Peyer's patch (tissue), 4 donors: ENCODE results near the gene OR2F1. TPM values are rescaled to one million over a fixed set of nuclear protein-coding genes. Genes with fewer than 3 reads are reported as not detected.

Experiments used
- DNase-seq, 3 donors: peaks; one replicate each; pipeline ENCODE4 v3.0.0-alpha.2; 2017 to 2019
- H3K27ac ChIP-seq, 4 donors: fragments of 200-600 bp; sonication (generic); one replicate each; pipeline ENCODE4 v1.5.1; 2016 to 2019
- H3K27me3 ChIP-seq, 2 donors: fragments of 200-600 bp; sonication (generic); one replicate each; pipeline ENCODE4 v1.5.1; 2019
- H3K36me3 ChIP-seq, 3 donors: fragments of 200-600 bp; sonication (generic); one replicate each; pipeline ENCODE4 v1.5.1; 2016 to 2019
- H3K4me1 ChIP-seq, 4 donors: fragments of 200-600 bp; sonication (generic); one replicate each; pipeline ENCODE4 v1.5.1; 2016 to 2019
- H3K4me3 ChIP-seq, 4 donors: fragments of 200-600 bp; sonication (generic); 1 replicate in 3 of 4; 2 replicates in 1 of 4; pipeline ENCODE4 v1.5.1; 2016 to 2019; ENCODE audit warnings: mild to moderate bottlenecking in 1 of 4
- H3K9me3 ChIP-seq, 4 donors: fragments of 200-600 bp; sonication (generic); one replicate each; pipeline ENCODE4 v1.5.1; 2016 to 2019; ENCODE audit warnings: mild to moderate bottlenecking in 1 of 4
- POLR2A ChIP-seq, 2 donors: fragments of 450-650 bp; IDR thresholded peaks; one replicate each; pipeline ENCODE4 v1.5.1; 2017; ENCODE audit warnings: antibody characterized with exemption in 2 of 2, mild to moderate bottlenecking in 2 of 2, moderate library complexity in 2 of 2
- total RNA-seq, 4 donors: library from RNA; depleted of rRNA; stranded (reverse); fragments of >200 nt; gene quantifications; one replicate each; pipeline ENCODE4 v1.1.0, GENCODE V29; 2016
- TF ChIP-seq, protein P1 (sequence below), 6 experiments: fragments of 450-650 bp in 4 of 6; fragments of 200-600 bp in 2 of 6; sonication (generic) in 1 of 6; IDR thresholded peaks; one replicate each; pipeline ENCODE4 v1.5.1; 2017 to 2019; ENCODE audit warnings: antibody characterized with exemption in 6 of 6, mild to moderate bottlenecking in 3 of 6, moderate library complexity in 1 of 6

OR2F1 gene
- total RNA-seq, 4 donors from 2014 or later, result not detected

DNA sequence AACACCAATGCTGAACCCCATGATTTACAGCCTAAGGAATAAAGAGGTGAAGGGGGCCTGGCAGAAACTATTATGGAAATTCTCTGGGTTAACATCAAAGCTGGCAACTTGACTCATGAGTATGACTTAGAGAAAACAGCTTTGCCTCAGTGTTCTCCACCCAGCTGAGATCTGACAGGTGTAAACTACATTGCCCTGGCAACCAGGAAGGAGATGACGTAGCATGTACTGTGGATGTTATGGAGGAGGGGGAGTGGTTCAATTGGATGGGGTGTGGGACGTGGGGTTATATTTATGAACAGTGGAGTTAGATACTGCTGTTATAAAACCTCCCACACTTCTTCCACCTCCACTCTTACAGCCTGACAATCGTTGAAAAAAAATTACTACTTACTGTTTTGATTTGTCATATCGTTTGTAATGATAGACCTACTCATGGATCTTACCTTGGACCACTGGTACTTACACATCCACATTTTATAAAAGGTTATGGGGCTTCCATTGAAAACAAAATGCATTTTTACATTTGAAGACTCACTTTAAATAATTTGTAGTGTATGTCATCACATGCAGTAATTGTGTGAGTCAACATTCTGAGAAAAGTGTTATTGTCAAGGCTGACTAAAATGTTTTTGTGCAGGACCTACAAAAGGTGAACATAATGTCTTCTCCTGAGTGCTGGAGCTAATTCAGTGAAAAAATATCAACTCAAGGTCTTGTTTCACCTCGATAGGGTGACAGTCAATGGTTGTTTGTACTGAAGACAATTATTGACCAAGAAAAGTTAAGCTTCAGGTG is 6.4 kb downstream of the OR2F1 start:
- Histone ChIP-seq H3K27me3 (no peaks in the 10 kb centered on the region), H3K36me3 (no peaks in the 10 kb centered on the region), H3K4me1 (no peaks in the 10 kb centered on the region), H3K4me3 (no peak overlapping the region), H3K9me3 (no peaks in the 10 kb centered on the region), H3K27ac (no peak overlapping the region)
- no peak for DNase-seq
- no peak for TF ChIP-seq POLR2A (IDR thresholded peaks at IDR 0.05)
- TF ChIP-seq, protein P1, sequence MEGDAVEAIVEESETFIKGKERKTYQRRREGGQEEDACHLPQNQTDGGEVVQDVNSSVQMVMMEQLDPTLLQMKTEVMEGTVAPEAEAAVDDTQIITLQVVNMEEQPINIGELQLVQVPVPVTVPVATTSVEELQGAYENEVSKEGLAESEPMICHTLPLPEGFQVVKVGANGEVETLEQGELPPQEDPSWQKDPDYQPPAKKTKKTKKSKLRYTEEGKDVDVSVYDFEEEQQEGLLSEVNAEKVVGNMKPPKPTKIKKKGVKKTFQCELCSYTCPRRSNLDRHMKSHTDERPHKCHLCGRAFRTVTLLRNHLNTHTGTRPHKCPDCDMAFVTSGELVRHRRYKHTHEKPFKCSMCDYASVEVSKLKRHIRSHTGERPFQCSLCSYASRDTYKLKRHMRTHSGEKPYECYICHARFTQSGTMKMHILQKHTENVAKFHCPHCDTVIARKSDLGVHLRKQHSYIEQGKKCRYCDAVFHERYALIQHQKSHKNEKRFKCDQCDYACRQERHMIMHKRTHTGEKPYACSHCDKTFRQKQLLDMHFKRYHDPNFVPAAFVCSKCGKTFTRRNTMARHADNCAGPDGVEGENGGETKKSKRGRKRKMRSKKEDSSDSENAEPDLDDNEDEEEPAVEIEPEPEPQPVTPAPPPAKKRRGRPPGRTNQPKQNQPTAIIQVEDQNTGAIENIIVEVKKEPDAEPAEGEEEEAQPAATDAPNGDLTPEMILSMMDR (IDR thresholded peaks at IDR 0.05), result no peak

DNA sequence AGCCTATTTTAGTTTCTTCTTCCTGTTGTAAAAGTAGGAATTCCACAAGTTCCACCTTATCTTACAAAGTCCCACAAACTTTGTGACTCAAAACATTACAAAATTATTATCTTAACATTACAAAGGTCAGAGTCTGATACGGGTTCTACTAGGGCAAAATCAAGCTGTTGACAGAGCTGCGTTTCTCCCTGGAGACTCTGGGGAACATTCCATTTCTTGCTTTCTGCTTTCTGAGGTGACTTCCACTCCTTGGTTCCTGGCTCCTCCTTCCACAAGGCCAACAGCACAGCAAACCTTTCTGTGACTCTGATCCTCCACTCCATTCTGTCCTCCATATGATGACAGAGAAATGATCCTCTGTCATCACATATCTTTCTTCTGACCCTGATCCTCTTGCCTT is 10.6 kb downstream of the OR2F1 start:
- H3K4me3 ChIP-seq, result no peak overlapping the region
- DNase-seq, result no peak
- TF ChIP-seq POLR2A (IDR thresholded peaks at IDR 0.05), result no peak
- TF ChIP-seq, protein P1 (IDR thresholded peaks at IDR 0.05), result no peak
- H3K27me3 ChIP-seq, result no peaks in the 10 kb centered on the region
- no peaks in the 10 kb centered on the region for H3K36me3 ChIP-seq
- no peak overlapping the region for H3K27ac ChIP-seq
- H3K4me1 ChIP-seq, result no peaks in the 10 kb centered on the region
- no peaks in the 10 kb centered on the region for H3K9me3 ChIP-seq

DNA sequence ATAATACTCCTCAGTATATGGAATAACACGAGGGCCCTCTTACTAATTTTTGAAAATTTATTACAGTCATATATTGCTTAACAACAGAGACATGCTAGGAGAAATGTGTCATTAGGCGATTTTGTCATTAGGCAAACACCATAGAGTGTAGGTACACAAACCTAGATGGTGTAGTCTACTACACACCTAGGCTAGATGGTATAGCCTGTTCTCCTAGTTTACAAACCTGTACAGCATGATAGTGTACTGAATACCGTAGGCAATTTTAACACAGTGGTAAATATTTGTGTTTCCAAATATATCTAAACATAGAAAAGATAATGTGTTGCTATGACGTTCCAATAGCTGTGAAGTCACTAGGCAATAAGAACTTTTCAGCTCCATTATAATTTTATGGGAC is 12.8 kb downstream of the OR2F1 start:
- H3K27ac ChIP-seq, result no peak overlapping the region
- DNase-seq, result no peak
- no peak for TF ChIP-seq POLR2A (IDR thresholded peaks at IDR 0.05)
- TF ChIP-seq, protein P1 (IDR thresholded peaks at IDR 0.05), result no peak
- no peaks in the 10 kb centered on the region for H3K36me3 ChIP-seq
- H3K4me1 ChIP-seq, result no peaks in the 10 kb centered on the region
- no peaks in the 10 kb centered on the region for H3K27me3 ChIP-seq
- H3K9me3 ChIP-seq, result no peaks in the 10 kb centered on the region
- no peak overlapping the region for H3K4me3 ChIP-seq

DNA sequence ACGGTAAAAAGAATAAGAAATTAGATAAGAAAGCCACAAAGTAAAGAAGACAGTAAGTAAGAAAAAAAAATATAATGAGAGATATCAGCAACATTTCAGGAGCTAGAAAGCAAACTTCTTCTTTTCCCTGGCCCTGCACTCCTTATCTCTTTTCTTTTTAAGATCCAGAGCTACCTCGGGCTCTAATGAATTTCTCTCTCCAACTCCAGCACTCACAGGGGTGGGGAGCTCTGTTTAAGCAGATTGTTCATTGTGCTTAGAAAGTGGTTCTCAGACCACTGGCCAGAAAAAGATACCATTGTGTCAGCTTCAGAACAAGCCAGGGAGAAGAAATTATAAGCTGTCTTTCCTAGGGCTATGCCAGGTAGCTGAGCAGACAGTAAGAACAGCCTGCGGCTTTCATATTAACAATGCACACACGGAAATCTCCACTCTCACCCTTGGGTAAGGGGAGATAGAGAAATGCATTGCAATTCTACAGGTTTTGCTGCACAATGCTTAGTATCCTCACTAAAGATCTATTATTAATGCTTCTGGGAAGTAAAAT is 19.3 kb downstream of the OR2F1 start:
- Histone ChIP-seq H3K27me3 (no peaks in the 10 kb centered on the region), H3K27ac (no peak overlapping the region), H3K4me3 (no peak overlapping the region), H3K9me3 (no peaks in the 10 kb centered on the region), H3K36me3 (no peaks in the 10 kb centered on the region), H3K4me1 (peaks cover 0 to 6% (median 0%) of the 10 kb centered on the region in 4 donors)
- TF ChIP-seq, protein P1 (IDR thresholded peaks at IDR 0.05), result no peak
- TF ChIP-seq POLR2A (IDR thresholded peaks at IDR 0.05), result no peak
- DNase-seq, result no peak

DNA sequence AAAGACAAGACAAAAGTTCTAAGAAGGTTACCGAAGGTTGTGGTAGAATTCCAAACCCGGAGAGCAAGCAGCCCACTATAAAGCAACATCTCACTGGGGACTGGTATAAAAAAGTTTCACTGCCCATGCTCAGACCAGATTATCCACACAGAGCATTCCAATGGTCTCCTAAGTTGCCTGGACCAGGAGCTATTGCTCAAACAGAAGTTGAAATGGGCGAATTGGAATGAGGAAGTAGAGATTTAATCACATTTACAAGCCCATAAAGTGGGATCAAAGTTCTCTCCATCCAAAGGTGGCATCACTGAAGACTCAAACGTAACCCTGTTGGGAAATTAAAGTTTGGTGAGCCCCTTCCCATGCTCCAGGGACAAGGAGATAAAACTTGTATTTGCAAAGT is 19.8 kb downstream of the OR2F1 start:
- no peaks in the 10 kb centered on the region for H3K36me3 ChIP-seq
- no peak overlapping the region for H3K27ac ChIP-seq
- TF ChIP-seq, protein P1 (IDR thresholded peaks at IDR 0.05), result no peak
- TF ChIP-seq POLR2A (IDR thresholded peaks at IDR 0.05), result no peak
- no peaks in the 10 kb centered on the region for H3K9me3 ChIP-seq
- DNase-seq, result no peak
- H3K4me3 ChIP-seq, result no peak overlapping the region
- H3K4me1 ChIP-seq, result peaks cover 0 to 6% (median 0%) of the 10 kb centered on the region in 4 donors
- H3K27me3 ChIP-seq, result no peaks in the 10 kb centered on the region
